MM.1S (cell line): ENCODE results near the gene RNF11.
A peak's percentile ranks its signal among the peaks of the same experiment; 100 is the strongest.
"Not testable (repeated sequence)": the region's sequence is repeated elsewhere in the genome, so short reads cannot be mapped to it uniquely, and the experiment has no call there.

ENCODE experiments used
- DNase-seq: peaks from one replicate; pipeline ENCODE4 v3.0.0-alpha.2; 2015
- H2AFZ ChIP-seq: fragments of 300-600 bp; sonication (generic); 2 replicates; pipeline ENCODE4 v1.6.0; 2016; ENCODE audit warnings: antibody characterized with exemption, low read length
- H3F3A ChIP-seq: fragments of 300-600 bp; sonication (generic); 2 replicates; pipeline ENCODE4 v1.6.1; 2016; ENCODE audit warnings: mild to moderate bottlenecking, antibody characterized with exemption, low read length, moderate library complexity, mixed read lengths; ENCODE audit not compliant: insufficient read depth
- H3K27ac ChIP-seq: fragments of 300-600 bp; sonication (generic); 2 replicates; pipeline ENCODE4 v1.5.1; 2016; ENCODE audit warnings: mild to moderate bottlenecking, low read length
- H3K27me3 ChIP-seq: fragments of 300-600 bp; sonication (generic); replicated peaks from 2 replicates; pipeline ENCODE4 v1.6.0; 2016; ENCODE audit warnings: low read length; ENCODE audit not compliant: insufficient read depth
- H3K36me3 ChIP-seq: fragments of 300-600 bp; sonication (generic); replicated peaks from 2 replicates; pipeline ENCODE4 v1.6.1; 2016; ENCODE audit warnings: mild to moderate bottlenecking, low read length, mixed read lengths; ENCODE audit not compliant: insufficient read depth
- H3K4me1 ChIP-seq: fragments of 300-600 bp; sonication (generic); 2 replicates; pipeline ENCODE4 v1.6.1; 2016; ENCODE audit warnings: low read length, mixed read lengths
- H3K4me2 ChIP-seq: fragments of 300-600 bp; sonication (generic); 2 replicates; pipeline ENCODE4 v1.6.0; 2016; ENCODE audit warnings: low read depth, low read length
- H3K4me3 ChIP-seq: fragments of 300-600 bp; sonication (generic); 2 replicates; pipeline ENCODE4 v1.5.1; 2016; ENCODE audit warnings: low read length, mixed read lengths
- H3K79me2 ChIP-seq: fragments of 300-600 bp; sonication (generic); 2 replicates; pipeline ENCODE4 v1.6.1; 2016; ENCODE audit warnings: mixed run types, low read length, mixed read lengths
- H3K9ac ChIP-seq: fragments of 300-600 bp; sonication (generic); 2 replicates; pipeline ENCODE4 v1.6.1; 2016; ENCODE audit warnings: low read length, mixed read lengths
- H3K9me2 ChIP-seq: fragments of 300-600 bp; sonication (generic); replicated peaks from 2 replicates; pipeline ENCODE4 v1.6.1; 2016; ENCODE audit warnings: mild to moderate bottlenecking, low read length, mixed read lengths; ENCODE audit not compliant: insufficient read depth
- H3K9me3 ChIP-seq: fragments of 300-600 bp; sonication (generic); replicated peaks from 2 replicates; pipeline ENCODE4 v1.6.1; 2016; ENCODE audit warnings: mild to moderate bottlenecking, low read length, mixed read lengths; ENCODE audit not compliant: insufficient read depth
- H4K20me1 ChIP-seq: fragments of 300-600 bp; sonication (generic); 2 replicates; pipeline ENCODE4 v1.6.1; 2016; ENCODE audit warnings: mild to moderate bottlenecking, low read length, moderate library complexity, mixed read lengths; ENCODE audit not compliant: insufficient read depth
- CTCF ChIP-seq: fragments of 300-600 bp; sonication (generic); IDR thresholded peaks from 2 replicates; pipeline ENCODE4 v1.5.1; 2016; ENCODE audit warnings: antibody characterized with exemption, low read length, mixed read lengths
- EZH2 ChIP-seq: fragments of 300-600 bp; sonication (generic); optimal IDR thresholded peaks from 2 replicates; pipeline ENCODE3; 2017; ENCODE audit warnings: low read depth, mild to moderate bottlenecking, antibody characterized with exemption, low read length, mixed read lengths
- EZH2phosphoT487 ChIP-seq: fragments of 300-600 bp; sonication (generic); IDR thresholded peaks from 2 replicates; pipeline ENCODE4 v1.6.1; 2018; ENCODE audit warnings: antibody characterized with exemption, low read length

RNF11 gene

DNA sequence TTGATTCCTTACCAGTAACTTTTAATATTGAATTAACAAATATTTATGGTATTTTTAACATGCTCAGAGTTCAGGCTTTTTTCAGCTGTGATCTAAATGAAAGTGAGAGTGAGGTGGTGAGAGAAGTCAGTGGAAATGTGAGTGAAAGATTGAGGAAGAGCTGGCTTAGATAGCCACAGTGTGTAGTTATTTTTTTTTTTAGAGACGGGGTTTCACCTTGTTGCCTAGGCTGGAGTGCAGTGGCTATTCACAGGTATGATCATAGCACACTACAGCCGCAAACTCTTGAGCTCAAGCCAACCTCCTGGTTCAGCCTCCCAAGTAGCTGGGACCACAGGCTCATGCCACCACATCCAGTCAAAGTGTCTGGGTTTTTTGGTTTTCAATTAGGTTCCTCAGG lies 10.9 kb downstream of the RNF11 start:
- Histone ChIP-seq H3K4me2 (no peak overlapping the region), H3K79me2 (peaks cover 94% of the 10 kb centered on the region), H3K27ac (no peak overlapping the region)

DNA sequence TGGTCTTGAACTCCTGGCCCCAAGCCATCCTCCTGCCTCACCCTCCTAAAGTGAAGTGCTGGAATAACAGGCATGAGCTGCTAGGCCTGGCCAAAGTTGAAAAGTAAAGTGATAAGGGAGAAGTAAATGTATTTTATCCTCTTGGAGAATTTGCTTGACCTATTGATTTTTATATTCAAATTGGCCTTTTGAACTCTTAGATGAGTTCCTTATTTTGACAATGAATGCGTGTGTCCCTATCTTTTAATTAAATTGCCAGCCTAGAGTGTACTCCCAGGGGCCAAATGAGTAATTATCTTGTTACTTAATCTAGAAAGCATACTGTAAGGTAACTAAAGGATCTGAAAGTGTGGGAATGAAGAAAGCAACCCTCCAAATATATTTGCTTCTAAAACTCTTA lies 11.4 kb downstream of the RNF11 start:
- Histone ChIP-seq H3K4me3 (no peak overlapping the region), H4K20me1 (peaks cover 7% of the 10 kb centered on the region), H3K27me3 (no peaks in the 10 kb centered on the region), H3K79me2 (peaks cover 94% of the 10 kb centered on the region), H3K36me3 (0 out of 2 replicates have a peak, but pooled peaks cover 3% of the 10 kb centered on the region), H3K9ac (no peak overlapping the region), H3K9me2 (no peaks in the 10 kb centered on the region), H3K9me3 (no peaks in the 10 kb centered on the region), H3F3A (0 out of 2 replicates have a peak, but pooled peaks cover 5% of the 10 kb centered on the region), H3K4me1 (peaks cover 4% of the 10 kb centered on the region; the same call in 1 of the 2 replicates), H3K4me2 (no peak overlapping the region), H3K27ac (no peak overlapping the region), H2AFZ (no peak overlapping the region)
- no peak for TF ChIP-seq EZH2
- no peak for TF ChIP-seq EZH2phosphoT487
- TF ChIP-seq CTCF, result no peak
- no peak for DNase-seq

More for the DNA sequence above, 10.9 kb downstream of the RNF11 start:
- Histone ChIP-seq H3K4me1 (peaks cover 4% of the 10 kb centered on the region; the same call in 1 of the 2 replicates), H3K4me3 (no peak overlapping the region), H4K20me1 (peaks cover 7% of the 10 kb centered on the region), H3K36me3 (0 out of 2 replicates have a peak, but pooled peaks cover 3% of the 10 kb centered on the region), H3K9me3 (no peaks in the 10 kb centered on the region), H3K9ac (no peak overlapping the region), H3F3A (0 out of 2 replicates have a peak, but pooled peaks cover 5% of the 10 kb centered on the region), H3K27me3 (no peaks in the 10 kb centered on the region), H3K9me2 (no peaks in the 10 kb centered on the region), H2AFZ (no peak overlapping the region)
- peak; percentile 50 for DNase-seq
- TF ChIP-seq CTCF (no peak), EZH2 (no peak), EZH2phosphoT487 (no peak)

DNA sequence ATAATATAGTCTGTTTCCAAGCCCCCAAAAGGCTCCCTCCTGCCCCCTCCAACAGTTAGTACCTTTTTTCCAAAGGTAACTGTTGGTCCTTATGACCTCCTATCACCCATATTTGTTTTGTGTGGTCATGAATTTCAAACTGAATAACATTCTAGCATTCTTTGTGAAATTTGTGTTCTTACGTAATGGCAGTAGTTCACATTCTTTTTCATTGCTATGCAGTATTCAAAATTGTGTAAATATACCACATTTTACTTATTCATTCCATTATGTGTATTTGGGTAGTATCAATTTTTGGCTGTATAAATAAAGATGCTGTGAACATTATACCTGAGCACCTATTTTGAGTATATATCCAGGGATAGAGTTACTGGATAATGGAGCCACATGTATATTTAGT lies 13.4 kb downstream of the RNF11 start:
- peaks cover 93% of the 10 kb centered on the region for H3K79me2 ChIP-seq
- H3K36me3 ChIP-seq, result 0 out of 2 replicates have a peak, but pooled peaks cover 3% of the 10 kb centered on the region

DNA sequence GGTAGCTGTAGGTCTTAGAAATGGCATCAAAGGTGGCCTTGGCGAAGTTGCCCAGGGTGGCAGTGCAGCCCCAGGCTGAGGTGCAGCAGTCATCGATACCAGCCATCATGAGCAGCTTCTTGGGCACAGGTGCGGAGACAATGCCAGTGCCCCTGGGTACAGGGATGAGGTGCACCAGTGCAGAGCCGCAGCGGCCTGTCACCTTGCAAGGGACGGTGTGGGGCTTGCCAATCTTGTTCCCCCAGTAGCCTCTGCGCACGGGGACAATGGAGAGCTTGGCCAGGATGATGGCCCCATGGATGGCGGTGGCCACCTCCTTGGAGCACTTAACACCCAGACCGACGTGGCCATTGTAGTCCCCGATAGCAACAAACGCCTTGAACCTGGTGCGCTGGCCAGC lies 14.7 kb downstream of the RNF11 start:
- not testable (repeated sequence) for H3K9me3 ChIP-seq, DNase-seq, H3K4me3 ChIP-seq, H3K9me2 ChIP-seq, H3K4me1 ChIP-seq, H2AFZ ChIP-seq, H3F3A ChIP-seq, H3K27ac ChIP-seq, H3K36me3 ChIP-seq, H3K4me2 ChIP-seq, H3K9ac ChIP-seq, H3K27me3 ChIP-seq
- Histone ChIP-seq H3K79me2 (peaks cover 91% of the 10 kb centered on the region), H4K20me1 (peaks cover 10% of the 10 kb centered on the region)

More for the DNA sequence above, 13.4 kb downstream of the RNF11 start:
- TF ChIP-seq CTCF (no peak), EZH2phosphoT487 (no peak), EZH2 (no peak)
- no peak overlapping the region for H3K27ac ChIP-seq
- peaks cover 4% of the 10 kb centered on the region; the same call in 1 of the 2 replicates for H3K4me1 ChIP-seq
- H4K20me1 ChIP-seq, result peaks cover 7% of the 10 kb centered on the region
- 0 out of 2 replicates have a peak, but pooled peaks cover 5% of the 10 kb centered on the region for H3F3A ChIP-seq
- H3K4me3 ChIP-seq, result no peak overlapping the region
- H3K4me2 ChIP-seq, result no peak overlapping the region
- DNase-seq, result no peak
- H3K9me2 ChIP-seq, result no peaks in the 10 kb centered on the region
- no peaks in the 10 kb centered on the region for H3K9me3 ChIP-seq
- H2AFZ ChIP-seq, result no peak overlapping the region
- H3K9ac ChIP-seq, result no peak overlapping the region
- no peaks in the 10 kb centered on the region for H3K27me3 ChIP-seq

GRCh38 chr1:51251165-51251564 lies 15.1 kb downstream of the RNF11 start:
- not testable (repeated sequence) for H3K4me3 ChIP-seq, H3K9me3 ChIP-seq, H3F3A ChIP-seq, H3K4me1 ChIP-seq, H3K9ac ChIP-seq, H3K9me2 ChIP-seq, H3K27me3 ChIP-seq, H2AFZ ChIP-seq, H3K36me3 ChIP-seq, DNase-seq, H3K4me2 ChIP-seq, H3K27ac ChIP-seq
- H3K79me2 ChIP-seq, result peaks cover 91% of the 10 kb centered on the region
- H4K20me1 ChIP-seq, result peaks cover 10% of the 10 kb centered on the region
